GM12878 (cell line): ENCODE measurements around the gene MGMT. TPM values are rescaled to one million over a fixed set of nuclear protein-coding genes. Genes with fewer than 3 reads are reported as not detected.

ENCODE experiments used
- ATAC-seq: fragments of 200-7000 bp; cut with Tn5 transposase; 3 replicates; pipeline ENCODE4 v1.9.1; 2020; ENCODE audit warnings: mild to moderate bottlenecking, moderate library complexity
- BruUV-seq: library from RNA; stranded (reverse); fragments of 400-500 nt; replicated peaks from 2 replicates; lab custom pipeline; 2021; lab: Mats Ljungman, UMichigan
- CTCF ChIA-PET: fragments of 300-600 bp; sonication (Branson Sonifier 250); formaldehyde crosslinking; extraction: SDS; loops from one replicate; lab custom pipeline; 2021; ENCODE audit warnings: inconsistent platforms; lab: Yijun Ruan, JAX
- POLR2A ChIA-PET: fragments of 350-600 bp; formaldehyde crosslinking; extraction: SDS; loops from one replicate; lab custom pipeline; 2021; ENCODE audit warnings: inconsistent platforms; lab: Charles Lee
- RAD21 ChIA-PET: fragments of 300-600 bp; sonication (Branson Sonifier 250); formaldehyde crosslinking; loops from one replicate; lab custom pipeline; 2023; ENCODE audit warnings: antibody characterized with exemption; ENCODE audit not compliant: unreplicated experiment; lab: Charles Lee
- SMC1A ChIA-PET: fragments of 300-600 bp; sonication (Branson Sonifier 250); formaldehyde crosslinking; loops from one replicate; lab custom pipeline; 2023; ENCODE audit not compliant: unreplicated experiment, uncharacterized antibody; lab: Charles Lee
- DNase-seq: peaks from one replicate; pipeline ENCODE4 v3.0.0-alpha.2; 2011; ENCODE audit warnings: low read depth, low spot score
- FAIRE-seq: peaks from 3 replicates; lab custom pipeline; 2011; peaks lifted over from hg19 to GRCh38; lab: Jason Lieb, UNC
- H2AFZ ChIP-seq: 2 replicates; pipeline ENCODE4 v1.6.0; 2011; ENCODE audit warnings: low read depth, low read length, control low read depth; ENCODE audit not compliant: control insufficient read depth
- H3K27ac ChIP-seq: 2 replicates; pipeline ENCODE4 v1.5.1; 2011; ENCODE audit warnings: control low read depth; ENCODE audit not compliant: control insufficient read depth, insufficient read depth
- H3K27me3 ChIP-seq, 2 experiments: replicated peaks in 1 of 2; 2 replicates each; pipeline versions ENCODE4 v1.6.0 to v1.6.1; 2011; ENCODE audit warnings: low read length in 1 of 2; ENCODE audit not compliant: control insufficient read depth in 2 of 2, insufficient read depth in 2 of 2
- H3K36me3 ChIP-seq, 2 experiments: 2 replicates each; pipeline ENCODE4 v1.5.1; 2011; ENCODE audit warnings: low read length in 1 of 2; ENCODE audit not compliant: control insufficient read depth in 2 of 2, insufficient read depth in 2 of 2
- H3K4me1 ChIP-seq: 2 replicates; pipeline ENCODE4 v1.6.1; 2011; ENCODE audit warnings: mild to moderate bottlenecking, low read length, moderate library complexity, mixed read lengths; ENCODE audit not compliant: control insufficient read depth, insufficient read depth
- H3K4me2 ChIP-seq: 2 replicates; pipeline ENCODE4 v1.6.0; 2011; ENCODE audit warnings: control low read depth; ENCODE audit not compliant: control insufficient read depth, insufficient read depth
- H3K4me3 ChIP-seq: fragments of 200-600 bp; sonication (generic); 2 replicates; pipeline ENCODE4 v1.5.1; 2016
- H3K79me2 ChIP-seq: 2 replicates; pipeline ENCODE4 v1.6.0; 2011; ENCODE audit warnings: low read length; ENCODE audit not compliant: control insufficient read depth, insufficient read depth
- H3K9ac ChIP-seq: 2 replicates; pipeline ENCODE4 v1.8.0; 2011; ENCODE audit warnings: low read length, control low read depth, mixed read lengths; ENCODE audit not compliant: control insufficient read depth, insufficient read depth
- H3K9me3 ChIP-seq: replicated peaks from 3 replicates; pipeline ENCODE4 v1.5.1; 2011; ENCODE audit warnings: mild to moderate bottlenecking, low read length; ENCODE audit not compliant: control insufficient read depth, insufficient read depth
- H4K20me1 ChIP-seq: 2 replicates; pipeline ENCODE4 v1.6.0; 2011; ENCODE audit not compliant: control insufficient read depth, insufficient read depth
- CBX3 ChIP-seq: fragments of 200-600 bp; sonication (generic); IDR thresholded peaks from 2 replicates; pipeline ENCODE4 v1.6.1; 2016; ENCODE audit warnings: low read depth, borderline replicate concordance
- EED ChIP-seq: sonication (generic); IDR thresholded peaks from 2 replicates; pipeline ENCODE4 v1.6.1; 2016; ENCODE audit warnings: antibody characterized with exemption, low read depth
- EGR1 ChIP-seq, 2 experiments: IDR thresholded peaks; 1 replicate in 1 of 2; 2 replicates in 1 of 2; pipeline ENCODE4 v1.6.1; 2011 to 2012; ENCODE audit warnings: low read depth in 2 of 2, low read length in 2 of 2, borderline replicate concordance in 1 of 2, mild to moderate bottlenecking in 1 of 2, moderate library complexity in 1 of 2
- FOXK2 ChIP-seq: fragments of 450-650 bp; IDR thresholded peaks from 2 replicates; pipeline ENCODE4 v1.6.1; 2017; ENCODE audit warnings: mild to moderate bottlenecking, moderate library complexity
- FOXM1 ChIP-seq: IDR thresholded peaks from 2 replicates; pipeline ENCODE4 v1.6.1; 2012; ENCODE audit warnings: low read depth, mild to moderate bottlenecking, inconsistent platforms, low read length, moderate library complexity
- RUNX3 ChIP-seq: IDR thresholded peaks from 2 replicates; pipeline ENCODE4 v1.6.1; 2012; ENCODE audit warnings: low read length, inconsistent platforms
- SP1 ChIP-seq: IDR thresholded peaks from one replicate; pipeline ENCODE4 v1.6.1; 2011; ENCODE audit warnings: low read depth, low read length
- SREBF2 ChIP-seq: IDR thresholded peaks from 2 replicates; pipeline ENCODE4 v1.6.1; 2012; ENCODE audit warnings: mild to moderate bottlenecking, low read length
- ZNF207 ChIP-seq: fragments of 450-650 bp; IDR thresholded peaks from 2 replicates; pipeline ENCODE4 v1.6.1; 2014; ENCODE audit warnings: antibody characterized with exemption, mild to moderate bottlenecking, borderline replicate concordance
- ZNF622 ChIP-seq: fragments of 450-650 bp; IDR thresholded peaks from 2 replicates; pipeline ENCODE4 v1.6.1; 2017; ENCODE audit warnings: mild to moderate bottlenecking, inconsistent platforms
- WGBS: methylation state at CpG from one replicate; pipeline ENCODE4 v1.1.6; 2016; ENCODE audit warnings: low lambda C conversion rate; ENCODE audit not compliant: insufficient replicate concordance, insufficient coverage; ENCODE audit errors: missing lambda C conversion rate; 5-methylcytosine and 5-hydroxymethylcytosine counted together
- in situ Hi-C: fragments of 300-500 bp; cut with MboI; formaldehyde crosslinking; loops from 9 replicates; pipeline ENCODE4 v1.14.3; 2018; ENCODE audit warnings: mixed read lengths
- intact Hi-C: fragments of 100-400 bp; cut with micrococcal nuclease; formaldehyde crosslinking; loops from one replicate; pipeline ENCODE4 v1.14.2; 2022; ENCODE audit not compliant: unreplicated experiment
- polyA plus RNA-seq, 11 experiments: library from polyadenylated mRNA; depleted of rRNA in 4 of 11; unstranded in 6 of 11; stranded (reverse) in 5 of 11; fragments of >200 nt; fragmentation: Nextera tagmentation in 4 of 11; fragmentation: Illumina TruSeq in 1 of 11; extraction: Ambion mirVana in 4 of 11; extraction: Trizol in 1 of 11; gene quantifications; 1 replicate in 1 of 11; 2 replicates in 10 of 11; pipeline versions ENCODE4 v1.2.1 to v1.2.3, GENCODE V29; 2011 to 2016; ENCODE audit warnings: inconsistent platforms in 2 of 11, missing spikeins in 2 of 11, low read depth in 1 of 11
- total RNA-seq, 4 experiments: library from RNA; depleted of rRNA in 3 of 4; stranded (reverse); fragments of >200 nt in 3 of 4; fragmentation: Illumina TruSeq in 1 of 4; extraction: Trizol in 1 of 4; gene quantifications; 2 replicates each; pipeline versions ENCODE4 v1.2.1 to v1.2.3, GENCODE V29; 2013 to 2021
- TF ChIP-seq, protein P1 (sequence below): fragments of 450-650 bp; formaldehyde crosslinking; IDR thresholded peaks from 2 replicates; pipeline ENCODE4 v1.4.0; 2022; ENCODE audit warnings: mild to moderate bottlenecking, moderate library complexity
- TF ChIP-seq, protein P2 (sequence below): fragments of 450-650 bp; IDR thresholded peaks from 2 replicates; pipeline ENCODE4 v1.6.1; 2017; ENCODE audit warnings: antibody characterized with exemption, mild to moderate bottlenecking, moderate library complexity
- TF ChIP-seq, protein P3 (sequence below): IDR thresholded peaks from 2 replicates; pipeline ENCODE4 v1.6.1; 2011; ENCODE audit warnings: mild to moderate bottlenecking, low read depth, low read length, moderate library complexity; ENCODE audit not compliant: insufficient replicate concordance

Gene MGMT
- total and polyA plus RNA-seq, 10 of the 15 experiments (the other 5 are each of a cell fraction or from before 2014, with no cell fraction given), result 0.16 to 24.2 (median 13.3) TPM

GRCh38 chr10:129426606-129427005, 40.4 kb upstream of the MGMT start:
- Histone ChIP-seq H3K36me3 (no peaks in the 10 kb centered on the region), H2AFZ (no peak overlapping the region), H3K9me3 (no peaks in the 10 kb centered on the region), H3K79me2 (no peaks in the 10 kb centered on the region), H4K20me1 (no peaks in the 10 kb centered on the region), H3K27me3 (no peaks in the 10 kb centered on the region), H3K9ac (no peak overlapping the region), H3K4me3 (no peak overlapping the region), H3K27ac (no peak overlapping the region), H3K4me1 (no peaks in the 10 kb centered on the region), H3K4me2 (no peak overlapping the region)
- no peak for FAIRE-seq
- ChIA-PET SMC1A (no interaction called here), RAD21 (no interaction called here), CTCF (no interaction called here), POLR2A (no interaction called here)
- 20% methylated on average over 6 of the region's 6 CpGs for WGBS
- in situ Hi-C loops (no loop called here), intact Hi-C loops (no loop called here)
- TF ChIP-seq SREBF2, result no peak
- TF ChIP-seq, protein P1, sequence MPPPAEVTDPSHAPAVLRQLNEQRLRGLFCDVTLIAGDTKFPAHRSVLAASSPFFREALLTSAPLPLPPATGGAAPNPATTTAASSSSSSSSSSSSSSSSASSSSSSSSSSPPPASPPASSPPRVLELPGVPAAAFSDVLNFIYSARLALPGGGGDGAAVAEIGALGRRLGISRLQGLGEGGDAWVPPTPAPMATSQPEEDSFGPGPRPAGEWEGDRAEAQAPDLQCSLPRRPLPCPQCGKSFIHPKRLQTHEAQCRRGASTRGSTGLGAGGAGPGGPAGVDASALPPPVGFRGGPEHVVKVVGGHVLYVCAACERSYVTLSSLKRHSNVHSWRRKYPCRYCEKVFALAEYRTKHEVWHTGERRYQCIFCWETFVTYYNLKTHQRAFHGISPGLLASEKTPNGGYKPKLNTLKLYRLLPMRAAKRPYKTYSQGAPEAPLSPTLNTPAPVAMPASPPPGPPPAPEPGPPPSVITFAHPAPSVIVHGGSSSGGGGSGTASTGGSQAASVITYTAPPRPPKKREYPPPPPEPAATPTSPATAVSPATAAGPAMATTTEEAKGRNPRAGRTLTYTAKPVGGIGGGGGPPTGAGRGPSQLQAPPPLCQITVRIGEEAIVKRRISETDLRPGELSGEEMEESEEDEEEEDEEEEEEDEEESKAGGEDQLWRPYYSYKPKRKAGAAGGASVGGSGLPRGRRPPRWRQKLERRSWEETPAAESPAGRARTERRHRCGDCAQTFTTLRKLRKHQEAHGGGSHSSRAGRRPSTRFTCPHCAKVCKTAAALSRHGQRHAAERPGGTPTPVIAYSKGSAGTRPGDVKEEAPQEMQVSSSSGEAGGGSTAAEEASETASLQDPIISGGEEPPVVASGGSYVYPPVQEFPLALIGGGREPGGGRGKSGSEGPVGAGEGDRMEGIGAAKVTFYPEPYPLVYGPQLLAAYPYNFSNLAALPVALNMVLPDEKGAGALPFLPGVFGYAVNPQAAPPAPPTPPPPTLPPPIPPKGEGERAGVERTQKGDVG, result no peak
- TF ChIP-seq EED, result no peak
- TF ChIP-seq, protein P2, sequence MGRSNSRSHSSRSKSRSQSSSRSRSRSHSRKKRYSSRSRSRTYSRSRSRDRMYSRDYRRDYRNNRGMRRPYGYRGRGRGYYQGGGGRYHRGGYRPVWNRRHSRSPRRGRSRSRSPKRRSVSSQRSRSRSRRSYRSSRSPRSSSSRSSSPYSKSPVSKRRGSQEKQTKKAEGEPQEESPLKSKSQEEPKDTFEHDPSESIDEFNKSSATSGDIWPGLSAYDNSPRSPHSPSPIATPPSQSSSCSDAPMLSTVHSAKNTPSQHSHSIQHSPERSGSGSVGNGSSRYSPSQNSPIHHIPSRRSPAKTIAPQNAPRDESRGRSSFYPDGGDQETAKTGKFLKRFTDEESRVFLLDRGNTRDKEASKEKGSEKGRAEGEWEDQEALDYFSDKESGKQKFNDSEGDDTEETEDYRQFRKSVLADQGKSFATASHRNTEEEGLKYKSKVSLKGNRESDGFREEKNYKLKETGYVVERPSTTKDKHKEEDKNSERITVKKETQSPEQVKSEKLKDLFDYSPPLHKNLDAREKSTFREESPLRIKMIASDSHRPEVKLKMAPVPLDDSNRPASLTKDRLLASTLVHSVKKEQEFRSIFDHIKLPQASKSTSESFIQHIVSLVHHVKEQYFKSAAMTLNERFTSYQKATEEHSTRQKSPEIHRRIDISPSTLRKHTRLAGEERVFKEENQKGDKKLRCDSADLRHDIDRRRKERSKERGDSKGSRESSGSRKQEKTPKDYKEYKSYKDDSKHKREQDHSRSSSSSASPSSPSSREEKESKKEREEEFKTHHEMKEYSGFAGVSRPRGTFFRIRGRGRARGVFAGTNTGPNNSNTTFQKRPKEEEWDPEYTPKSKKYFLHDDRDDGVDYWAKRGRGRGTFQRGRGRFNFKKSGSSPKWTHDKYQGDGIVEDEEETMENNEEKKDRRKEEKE, result no peak
- no peak for TF ChIP-seq FOXM1
- no peak for TF ChIP-seq CBX3
- no peak for TF ChIP-seq ZNF207
- TF ChIP-seq SP1, result no peak
- no peak for TF ChIP-seq ZNF622
- no peak for TF ChIP-seq EGR1 (IDR thresholded peaks at IDR 0.05; ENCODE audit: borderline replicate concordance in 1 of 2, low read depth in 2 of 2, low read length in 2 of 2)
- TF ChIP-seq, protein P3, sequence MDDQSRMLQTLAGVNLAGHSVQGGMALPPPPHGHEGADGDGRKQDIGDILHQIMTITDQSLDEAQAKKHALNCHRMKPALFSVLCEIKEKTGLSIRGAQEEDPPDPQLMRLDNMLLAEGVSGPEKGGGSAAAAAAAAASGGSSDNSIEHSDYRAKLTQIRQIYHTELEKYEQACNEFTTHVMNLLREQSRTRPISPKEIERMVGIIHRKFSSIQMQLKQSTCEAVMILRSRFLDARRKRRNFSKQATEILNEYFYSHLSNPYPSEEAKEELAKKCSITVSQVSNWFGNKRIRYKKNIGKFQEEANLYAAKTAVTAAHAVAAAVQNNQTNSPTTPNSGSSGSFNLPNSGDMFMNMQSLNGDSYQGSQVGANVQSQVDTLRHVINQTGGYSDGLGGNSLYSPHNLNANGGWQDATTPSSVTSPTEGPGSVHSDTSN, result no peak
- no peak for TF ChIP-seq RUNX3
- TF ChIP-seq FOXK2, result no peak
- BruUV-seq, result no TSS peak
- no peak for ATAC-seq
- no peak for DNase-seq
